ENCODE data around the gene LMTK2.

DNA sequence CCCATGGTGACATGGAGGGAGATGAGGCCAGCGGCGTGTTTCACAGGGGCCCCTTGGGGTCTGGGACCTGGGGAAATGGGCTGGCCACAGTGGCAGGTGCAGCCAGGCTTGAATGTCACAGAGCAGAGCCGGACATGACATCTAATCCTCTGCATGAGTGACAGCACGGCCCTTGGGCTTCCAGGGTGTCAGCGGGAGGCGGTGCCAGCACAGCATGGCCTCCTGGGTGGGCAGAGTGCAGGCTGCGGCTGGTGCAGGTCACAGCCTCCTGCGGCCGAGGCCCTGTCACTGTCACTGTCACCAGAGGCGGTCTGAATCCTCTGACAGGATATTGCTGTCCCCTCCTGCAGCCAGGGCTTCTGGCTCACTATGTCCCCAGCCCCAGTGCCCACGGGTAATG is 122.8 kb downstream of the LMTK2 start:
- TF ChIP-seq CREB1 (CRISPR knock-in tag; IDR thresholded peaks at IDR 0.05; ENCODE audit: low read depth) (no peak), POLR2AphosphoS5 (IDR thresholded peaks at IDR 0.05; ENCODE audit: low read depth) (no peak)
- TF ChIP-seq, protein P1, sequence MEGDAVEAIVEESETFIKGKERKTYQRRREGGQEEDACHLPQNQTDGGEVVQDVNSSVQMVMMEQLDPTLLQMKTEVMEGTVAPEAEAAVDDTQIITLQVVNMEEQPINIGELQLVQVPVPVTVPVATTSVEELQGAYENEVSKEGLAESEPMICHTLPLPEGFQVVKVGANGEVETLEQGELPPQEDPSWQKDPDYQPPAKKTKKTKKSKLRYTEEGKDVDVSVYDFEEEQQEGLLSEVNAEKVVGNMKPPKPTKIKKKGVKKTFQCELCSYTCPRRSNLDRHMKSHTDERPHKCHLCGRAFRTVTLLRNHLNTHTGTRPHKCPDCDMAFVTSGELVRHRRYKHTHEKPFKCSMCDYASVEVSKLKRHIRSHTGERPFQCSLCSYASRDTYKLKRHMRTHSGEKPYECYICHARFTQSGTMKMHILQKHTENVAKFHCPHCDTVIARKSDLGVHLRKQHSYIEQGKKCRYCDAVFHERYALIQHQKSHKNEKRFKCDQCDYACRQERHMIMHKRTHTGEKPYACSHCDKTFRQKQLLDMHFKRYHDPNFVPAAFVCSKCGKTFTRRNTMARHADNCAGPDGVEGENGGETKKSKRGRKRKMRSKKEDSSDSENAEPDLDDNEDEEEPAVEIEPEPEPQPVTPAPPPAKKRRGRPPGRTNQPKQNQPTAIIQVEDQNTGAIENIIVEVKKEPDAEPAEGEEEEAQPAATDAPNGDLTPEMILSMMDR (conservative IDR thresholded peaks at IDR 0.05; ENCODE audit: low read depth in 2 of 2): no peak
